GM06990 (cell line): ENCODE results near the gene ALDH1A3.
A peak's percentile ranks its signal among the peaks of the same experiment; 100 is the strongest.

Experiments
- DNase-seq: peaks from one replicate; pipeline ENCODE4 v3.0.0-alpha.2; 2011; ENCODE audit not compliant: insufficient read length; ENCODE audit errors: extremely low read depth
- H3K27me3 ChIP-seq: replicated peaks from 2 replicates; pipeline ENCODE4 v1.6.0; 2011; ENCODE audit warnings: low read length; ENCODE audit not compliant: control insufficient read depth, insufficient read depth
- H3K36me3 ChIP-seq: 2 replicates; pipeline ENCODE4 v1.5.1; 2011; ENCODE audit warnings: low read length; ENCODE audit not compliant: control insufficient read depth, insufficient read depth
- H3K4me3 ChIP-seq: replicated peaks from 2 replicates; pipeline ENCODE4 v1.5.1; 2011; ENCODE audit warnings: low read depth, mild to moderate bottlenecking, control low read depth, low read length
- TF ChIP-seq, protein P1 (sequence below): IDR thresholded peaks from 2 replicates; pipeline ENCODE4 v1.5.1; 2011; ENCODE audit warnings: low read length, control low read depth, mild to moderate bottlenecking, inconsistent platforms; ENCODE audit not compliant: insufficient read depth, poor library complexity, severe bottlenecking

The ALDH1A3 gene

DNA sequence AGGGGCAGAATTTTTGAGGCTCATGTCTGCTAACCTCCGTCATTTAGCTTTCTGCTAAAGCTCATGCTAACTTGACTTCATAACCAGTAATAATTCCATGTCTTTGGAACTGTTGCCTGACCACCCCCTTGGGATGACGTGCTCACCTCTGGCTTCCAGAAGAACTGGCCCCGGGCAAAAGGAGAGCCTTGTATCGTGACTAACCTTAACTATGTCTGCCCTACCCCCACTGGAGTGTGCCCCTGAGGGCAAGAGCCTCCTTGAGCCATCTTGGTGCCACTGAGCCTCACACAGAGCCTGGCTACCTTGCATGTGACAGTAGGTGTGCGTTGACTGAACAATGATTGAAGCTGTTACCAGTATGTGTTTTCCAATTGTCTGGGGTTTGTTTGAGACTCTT, 44.3 kb downstream of the ALDH1A3 start:
- TF ChIP-seq, protein P1, sequence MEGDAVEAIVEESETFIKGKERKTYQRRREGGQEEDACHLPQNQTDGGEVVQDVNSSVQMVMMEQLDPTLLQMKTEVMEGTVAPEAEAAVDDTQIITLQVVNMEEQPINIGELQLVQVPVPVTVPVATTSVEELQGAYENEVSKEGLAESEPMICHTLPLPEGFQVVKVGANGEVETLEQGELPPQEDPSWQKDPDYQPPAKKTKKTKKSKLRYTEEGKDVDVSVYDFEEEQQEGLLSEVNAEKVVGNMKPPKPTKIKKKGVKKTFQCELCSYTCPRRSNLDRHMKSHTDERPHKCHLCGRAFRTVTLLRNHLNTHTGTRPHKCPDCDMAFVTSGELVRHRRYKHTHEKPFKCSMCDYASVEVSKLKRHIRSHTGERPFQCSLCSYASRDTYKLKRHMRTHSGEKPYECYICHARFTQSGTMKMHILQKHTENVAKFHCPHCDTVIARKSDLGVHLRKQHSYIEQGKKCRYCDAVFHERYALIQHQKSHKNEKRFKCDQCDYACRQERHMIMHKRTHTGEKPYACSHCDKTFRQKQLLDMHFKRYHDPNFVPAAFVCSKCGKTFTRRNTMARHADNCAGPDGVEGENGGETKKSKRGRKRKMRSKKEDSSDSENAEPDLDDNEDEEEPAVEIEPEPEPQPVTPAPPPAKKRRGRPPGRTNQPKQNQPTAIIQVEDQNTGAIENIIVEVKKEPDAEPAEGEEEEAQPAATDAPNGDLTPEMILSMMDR, result no peak
- no peak for DNase-seq
- Histone ChIP-seq H3K4me3 (no peak overlapping the region), H3K36me3 (peaks cover 19% of the 10 kb centered on the region), H3K27me3 (no peaks in the 10 kb centered on the region)

DNA sequence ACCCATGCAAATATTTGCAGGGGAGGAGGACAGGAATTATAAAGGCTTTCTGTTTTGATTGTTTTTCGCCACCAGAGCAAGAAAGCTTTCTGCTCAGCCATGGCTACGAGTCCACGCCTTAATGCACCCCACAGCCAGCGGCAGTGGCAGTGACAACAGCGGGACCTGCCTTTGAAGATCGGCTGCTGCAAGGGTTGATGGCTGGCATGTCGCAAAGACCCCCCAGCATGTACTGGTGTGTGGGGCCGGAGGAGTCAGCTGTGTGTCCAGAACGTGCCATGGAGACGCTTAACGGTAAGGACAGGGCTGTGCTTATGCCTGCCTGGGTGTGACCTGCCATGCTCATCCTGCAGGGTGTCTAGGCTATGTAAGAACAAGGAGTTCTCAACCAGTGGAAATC, 44.8 kb downstream of the ALDH1A3 start:
- Histone ChIP-seq H3K36me3 (peaks cover 19% of the 10 kb centered on the region), H3K27me3 (no peaks in the 10 kb centered on the region), H3K4me3 (no peak overlapping the region)
- no peak for DNase-seq
- TF ChIP-seq, protein P1, result no peak

DNA sequence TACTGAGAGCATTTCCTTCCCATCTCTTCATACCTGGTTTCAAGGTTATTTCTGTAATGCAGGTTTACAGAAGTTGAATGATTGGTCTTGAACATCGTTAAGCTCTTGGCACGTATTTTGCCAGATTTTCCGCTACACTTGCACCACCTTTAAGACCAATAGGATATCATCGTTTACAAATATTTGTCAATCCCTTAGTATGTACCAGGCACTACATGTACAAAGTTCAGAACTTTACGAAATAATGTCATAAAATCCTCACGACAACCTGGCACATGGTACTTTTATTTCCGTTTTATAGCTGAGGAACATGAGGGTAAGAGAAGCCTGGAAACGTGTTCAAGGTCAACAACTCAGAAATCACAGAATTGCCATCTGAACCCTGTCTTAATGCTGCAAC, 45.8 kb downstream of the ALDH1A3 start:
- peaks cover 21% of the 10 kb centered on the region for H3K36me3 ChIP-seq
- TF ChIP-seq, protein P1, result no peak
- H3K4me3 ChIP-seq, result no peak overlapping the region
- DNase-seq, result no peak
- H3K27me3 ChIP-seq, result no peaks in the 10 kb centered on the region

DNA sequence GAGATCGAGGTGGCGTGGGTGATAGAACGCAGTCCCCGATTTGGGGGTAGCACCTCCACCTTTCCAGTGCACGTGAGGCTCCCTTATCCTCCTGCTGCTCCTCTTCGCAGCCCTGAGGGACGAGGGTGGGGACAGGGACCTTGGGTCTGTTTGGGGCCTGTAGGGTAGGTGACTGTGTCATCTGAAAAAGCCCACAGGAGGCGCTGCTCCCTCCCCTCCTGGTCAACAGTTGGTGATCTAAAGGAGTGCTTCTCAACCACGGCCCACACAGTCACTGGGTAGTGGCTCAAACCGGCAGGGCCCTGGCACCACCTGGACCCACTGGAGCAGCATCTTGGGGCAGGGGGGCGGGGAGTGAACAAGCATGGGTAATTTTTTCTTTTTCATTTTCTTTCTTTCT, 46.6 kb downstream of the ALDH1A3 start:
- peaks cover 21% of the 10 kb centered on the region for H3K36me3 ChIP-seq
- no peaks in the 10 kb centered on the region for H3K27me3 ChIP-seq
- TF ChIP-seq, protein P1, result peak; percentile 49
- DNase-seq, result peak; percentile 53
- no peak overlapping the region for H3K4me3 ChIP-seq

DNA sequence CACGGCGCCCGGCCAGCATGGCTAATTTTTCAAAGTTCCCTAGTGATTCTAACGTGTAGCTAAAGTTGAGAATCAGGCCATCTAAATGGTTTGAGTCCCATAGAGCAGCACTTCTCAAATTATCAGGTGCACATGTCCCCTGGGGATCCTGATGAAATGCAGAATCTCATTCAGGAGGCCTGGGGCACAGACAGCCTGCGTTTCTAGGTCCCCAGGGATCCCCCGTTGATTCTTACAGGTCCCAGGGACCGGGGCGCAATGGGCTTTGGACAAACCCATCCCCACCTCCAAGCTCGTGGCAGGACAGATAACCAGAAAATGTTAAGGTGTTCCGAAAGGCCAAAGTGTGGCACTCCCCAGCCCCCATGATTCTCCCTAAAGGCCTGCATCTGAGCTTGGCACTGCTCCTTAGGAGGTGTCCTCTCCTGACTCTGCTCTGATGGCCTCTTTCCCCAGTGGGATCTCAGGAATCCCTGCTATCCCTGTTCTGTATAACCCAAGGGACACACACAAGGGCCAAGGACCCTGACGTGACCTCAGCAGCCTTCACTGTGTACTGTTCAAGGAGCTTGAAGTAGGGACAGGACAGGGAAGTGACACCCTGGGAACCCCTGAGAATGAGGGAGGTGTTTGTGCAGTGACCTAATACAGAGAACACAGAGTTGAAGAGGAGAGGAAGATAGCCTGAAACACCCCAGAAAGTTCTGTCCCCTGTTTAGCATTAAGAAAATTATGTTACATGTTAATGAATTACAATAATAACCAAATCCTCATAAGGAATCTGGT, 47.5 kb downstream of the ALDH1A3 start:
- TF ChIP-seq, protein P1, result no peak
- H3K4me3 ChIP-seq, result no peak overlapping the region
- peak; percentile 39 for DNase-seq
- H3K27me3 ChIP-seq, result no peaks in the 10 kb centered on the region
- H3K36me3 ChIP-seq, result peaks cover 21% of the 10 kb centered on the region
